DND-41 (cell line): Measurements from ENCODE around the gene TP73.

Source experiments
- ATAC-seq: fragments of 200-7000 bp; cut with Tn5 transposase; 3 replicates; pipeline ENCODE4 v1.9.1; 2021; ENCODE audit warnings: low read depth; ENCODE audit not compliant: insufficient read depth
- DNase-seq: peaks from one replicate; pipeline ENCODE4 v3.0.0-alpha.2; 2020
- H2AFZ ChIP-seq: 2 replicates; pipeline ENCODE4 v1.6.0; 2012; ENCODE audit warnings: low read depth, low read length
- H3K27ac ChIP-seq: 2 replicates; pipeline ENCODE4 v1.5.1; 2012; ENCODE audit warnings: low read length, inconsistent platforms
- H3K27me3 ChIP-seq: fragments of 200-600 bp; sonication (generic); 2 replicates; pipeline ENCODE4 v1.6.0; 2012; ENCODE audit warnings: low read length, mild to moderate bottlenecking, inconsistent platforms; ENCODE audit not compliant: insufficient read depth, poor library complexity
- H3K36me3 ChIP-seq: 2 replicates; pipeline ENCODE4 v1.5.1; 2012; ENCODE audit warnings: low read length, inconsistent platforms; ENCODE audit not compliant: insufficient read depth
- H3K4me1 ChIP-seq: 2 replicates; pipeline ENCODE4 v1.5.1; 2012; ENCODE audit warnings: mild to moderate bottlenecking, low read length; ENCODE audit not compliant: insufficient read depth
- H3K4me2 ChIP-seq: 2 replicates; pipeline ENCODE4 v1.6.0; 2012; ENCODE audit warnings: mild to moderate bottlenecking, moderate library complexity, low read length, inconsistent platforms; ENCODE audit not compliant: insufficient read depth
- H3K4me3 ChIP-seq, 2 experiments: fragments of 200-600 bp in 1 of 2; shearing (Covaris generic) in 1 of 2; 2 replicates each; pipeline ENCODE4 v1.5.1; 2012 to 2016; ENCODE audit warnings: inconsistent platforms in 2 of 2, low read length in 2 of 2, mild to moderate bottlenecking in 2 of 2, low read depth in 1 of 2, moderate library complexity in 1 of 2
- H3K79me2 ChIP-seq: 2 replicates; pipeline ENCODE4 v1.6.0; 2012; ENCODE audit warnings: low read length, inconsistent platforms; ENCODE audit not compliant: insufficient read depth
- H3K9ac ChIP-seq: 2 replicates; pipeline ENCODE4 v1.6.0; 2012; ENCODE audit warnings: low read depth, mild to moderate bottlenecking, inconsistent platforms, low read length, moderate library complexity
- H3K9me3 ChIP-seq: 2 replicates; pipeline ENCODE4 v1.5.1; 2012; ENCODE audit warnings: low read length, moderate library complexity, mild to moderate bottlenecking, inconsistent platforms; ENCODE audit not compliant: insufficient read depth, severe bottlenecking
- H4K20me1 ChIP-seq: 2 replicates; pipeline ENCODE4 v1.6.0; 2012; ENCODE audit warnings: low read length; ENCODE audit not compliant: insufficient read depth
- EZH2 ChIP-seq: IDR thresholded peaks from 3 replicates; pipeline ENCODE4 v1.6.1; 2012; ENCODE audit warnings: borderline replicate concordance, low read depth, mild to moderate bottlenecking, moderate library complexity, low read length, inconsistent platforms; ENCODE audit not compliant: severe bottlenecking
- TF ChIP-seq, protein P1 (sequence below): IDR thresholded peaks from 2 replicates; pipeline ENCODE4 v1.5.1; 2012; ENCODE audit warnings: borderline replicate concordance, low read length, moderate library complexity, mild to moderate bottlenecking; ENCODE audit not compliant: poor library complexity, severe bottlenecking; ENCODE audit errors: extremely low read depth

The TP73 gene

GRCh38 chr1:3658231-3658615 is 5.9 kb downstream of the TP73 start:
- Histone ChIP-seq H3K4me2 (no peak overlapping the region), H3K9me3 (no peaks in the 10 kb centered on the region), H3K27ac (no peak overlapping the region), H3K4me3 (no peak overlapping the region), H4K20me1 (peaks cover 42% of the 10 kb centered on the region), H3K36me3 (peaks cover 5% of the 10 kb centered on the region; the same call in 1 of the 2 replicates), H3K9ac (no peak overlapping the region), H2AFZ (no peak overlapping the region), H3K4me1 (peaks cover 10% of the 10 kb centered on the region), H3K79me2 (peaks cover 90% of the 10 kb centered on the region), H3K27me3 (no peaks in the 10 kb centered on the region)
- ATAC-seq (no peak), DNase-seq (no peak)
- no peak for TF ChIP-seq EZH2
- TF ChIP-seq, protein P1, sequence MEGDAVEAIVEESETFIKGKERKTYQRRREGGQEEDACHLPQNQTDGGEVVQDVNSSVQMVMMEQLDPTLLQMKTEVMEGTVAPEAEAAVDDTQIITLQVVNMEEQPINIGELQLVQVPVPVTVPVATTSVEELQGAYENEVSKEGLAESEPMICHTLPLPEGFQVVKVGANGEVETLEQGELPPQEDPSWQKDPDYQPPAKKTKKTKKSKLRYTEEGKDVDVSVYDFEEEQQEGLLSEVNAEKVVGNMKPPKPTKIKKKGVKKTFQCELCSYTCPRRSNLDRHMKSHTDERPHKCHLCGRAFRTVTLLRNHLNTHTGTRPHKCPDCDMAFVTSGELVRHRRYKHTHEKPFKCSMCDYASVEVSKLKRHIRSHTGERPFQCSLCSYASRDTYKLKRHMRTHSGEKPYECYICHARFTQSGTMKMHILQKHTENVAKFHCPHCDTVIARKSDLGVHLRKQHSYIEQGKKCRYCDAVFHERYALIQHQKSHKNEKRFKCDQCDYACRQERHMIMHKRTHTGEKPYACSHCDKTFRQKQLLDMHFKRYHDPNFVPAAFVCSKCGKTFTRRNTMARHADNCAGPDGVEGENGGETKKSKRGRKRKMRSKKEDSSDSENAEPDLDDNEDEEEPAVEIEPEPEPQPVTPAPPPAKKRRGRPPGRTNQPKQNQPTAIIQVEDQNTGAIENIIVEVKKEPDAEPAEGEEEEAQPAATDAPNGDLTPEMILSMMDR = no peak

DNA sequence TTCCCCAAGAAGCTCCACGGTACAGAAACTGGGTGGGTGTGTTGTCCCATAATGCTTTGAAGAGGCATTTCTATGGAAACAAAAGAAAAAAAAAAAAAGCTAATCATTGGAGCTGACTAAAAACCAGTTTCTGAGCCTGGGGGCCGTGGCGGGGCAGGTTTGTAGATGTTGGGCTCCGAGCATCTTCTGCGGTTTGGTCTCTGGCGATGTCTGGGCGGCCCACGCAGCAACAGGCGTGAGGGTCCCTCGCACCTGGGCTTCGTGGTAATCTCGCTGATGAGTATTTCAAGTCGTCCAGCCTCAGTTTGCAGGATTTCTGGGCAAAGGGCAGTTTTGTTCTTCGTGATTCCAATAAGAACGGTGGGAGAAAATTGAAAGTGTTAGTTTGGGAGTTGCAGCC is 6.8 kb downstream of the TP73 start:
- peaks cover 3% of the 10 kb centered on the region; the same call in 1 of the 2 replicates for H3K4me1 ChIP-seq
- H2AFZ ChIP-seq = no peak overlapping the region
- H3K4me3 ChIP-seq = no peak overlapping the region
- TF ChIP-seq, protein P1 = no peak
- TF ChIP-seq EZH2 = no peak
- peaks cover 5% of the 10 kb centered on the region; the same call in 1 of the 2 replicates for H3K36me3 ChIP-seq
- H3K27me3 ChIP-seq = no peaks in the 10 kb centered on the region
- DNase-seq = no peak
- no peak overlapping the region for H3K9ac ChIP-seq
- H4K20me1 ChIP-seq = peaks cover 47% of the 10 kb centered on the region
- no peaks in the 10 kb centered on the region for H3K9me3 ChIP-seq
- H3K4me2 ChIP-seq = no peak overlapping the region
- H3K27ac ChIP-seq = no peak overlapping the region
- ATAC-seq = no peak
- peaks cover 89% of the 10 kb centered on the region for H3K79me2 ChIP-seq

DNA sequence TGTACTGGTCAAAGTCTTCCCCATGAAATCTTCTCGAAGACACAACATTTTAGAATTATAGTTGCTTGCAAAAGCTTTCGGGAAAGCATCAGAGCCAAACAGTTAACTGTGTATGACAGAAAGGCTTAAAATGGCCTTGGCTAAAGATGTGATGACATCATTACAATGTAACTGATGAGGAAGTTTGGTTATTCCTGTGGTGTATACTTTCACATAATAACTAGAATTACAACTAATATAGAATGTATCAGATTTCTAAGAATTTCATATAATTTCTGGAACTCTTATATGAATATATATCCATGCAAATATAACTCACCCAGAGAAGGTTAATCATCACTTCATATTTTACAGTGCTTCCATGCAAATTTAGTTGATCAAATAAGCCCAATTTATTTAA is 8.4 kb downstream of the TP73 start:
- no peaks in the 10 kb centered on the region for H3K9me3 ChIP-seq
- peaks cover 5% of the 10 kb centered on the region; the same call in 1 of the 2 replicates for H3K36me3 ChIP-seq
- no peaks in the 10 kb centered on the region for H3K27me3 ChIP-seq
- TF ChIP-seq, protein P1 = no peak
- TF ChIP-seq EZH2 = no peak
- H2AFZ ChIP-seq = no peak overlapping the region
- H3K27ac ChIP-seq = no peak overlapping the region
- peaks cover 88% of the 10 kb centered on the region for H3K79me2 ChIP-seq
- H4K20me1 ChIP-seq = peaks cover 53% of the 10 kb centered on the region
- ATAC-seq = no peak
- H3K9ac ChIP-seq = no peak overlapping the region
- H3K4me2 ChIP-seq = no peak overlapping the region
- DNase-seq = no peak
- no peaks in the 10 kb centered on the region for H3K4me1 ChIP-seq
- no peak overlapping the region for H3K4me3 ChIP-seq

- H3K79me2 ChIP-seq = peaks cover 87% of the 10 kb centered on the region
- H3K27me3 ChIP-seq = no peaks in the 10 kb centered on the region
- H3K36me3 ChIP-seq = peaks cover 5% of the 10 kb centered on the region; the same call in 1 of the 2 replicates
- no peak overlapping the region for H3K4me3 ChIP-seq
- no peaks in the 10 kb centered on the region for H3K9me3 ChIP-seq
- H3K9ac ChIP-seq = no peak overlapping the region
- H3K4me2 ChIP-seq = no peak overlapping the region
- no peak overlapping the region for H3K27ac ChIP-seq
- H2AFZ ChIP-seq = no peak overlapping the region
- ATAC-seq (no peak), DNase-seq (no peak)
- H3K4me1 ChIP-seq = no peaks in the 10 kb centered on the region
- peaks cover 57% of the 10 kb centered on the region for H4K20me1 ChIP-seq
- TF ChIP-seq, protein P1 = no peak
- TF ChIP-seq EZH2 = no peak
These were observed 9.3 kb downstream of the TP73 start for GRCh38 chr1:3661631-3662030.
